HEK293 (cell line): ENCODE data around the gene RAB10.

Experiments
- CTCF ChIA-PET: fragments of 350-600 bp; formaldehyde crosslinking; extraction: SDS; loops from one replicate; lab custom pipeline; 2021; ENCODE audit warnings: antibody characterized with exemption; lab: Yijun Ruan, JAX
- POLR2A ChIA-PET: fragments of 300-600 bp; formaldehyde crosslinking; extraction: SDS; loops from one replicate; lab custom pipeline; 2020; ENCODE audit warnings: antibody characterized with exemption, inconsistent platforms; lab: Yijun Ruan, JAX
- H3K27ac ChIP-seq: fragments of 200-500 bp; sonication (Bioruptor generic); 2 replicates; pipeline ENCODE4 v1.5.1; 2014; ENCODE audit warnings: low read depth, low read length, control low read depth, inconsistent platforms; ENCODE audit errors: extremely low read depth
- H3K36me3 ChIP-seq, 2 experiments: fragments of 200-500 bp in 1 of 2; sonication (Bioruptor generic) in 1 of 2; 1 replicate in 1 of 2; 2 replicates in 1 of 2; pipeline ENCODE4 v1.5.1; 2014 to 2017; ENCODE audit warnings: inconsistent platforms in 2 of 2, low read length in 2 of 2; ENCODE audit not compliant: control insufficient read depth in 2 of 2, insufficient read depth in 1 of 2
- H3K4me1 ChIP-seq: fragments of 200-500 bp; sonication (Bioruptor generic); 2 replicates; pipeline ENCODE4 v1.5.1; 2014; ENCODE audit warnings: mild to moderate bottlenecking, low read length, inconsistent platforms; ENCODE audit not compliant: control insufficient read depth, insufficient read depth
- H3K4me3 ChIP-seq: 2 replicates; pipeline ENCODE4 v1.5.1; 2011; ENCODE audit warnings: low read depth, mild to moderate bottlenecking, control low read depth, low read length, moderate library complexity
- H3K9me3 ChIP-seq: fragments of 200-500 bp; sonication (Bioruptor generic); 2 replicates; pipeline ENCODE4 v1.5.1; 2014; ENCODE audit warnings: low read depth, low read length, inconsistent platforms; ENCODE audit not compliant: control insufficient read depth, insufficient read depth
- GLIS1 ChIP-seq: fragments of 450-650 bp; formaldehyde crosslinking; IDR thresholded peaks from 2 replicates; pipeline ENCODE4 v1.5.1; 2016; ENCODE audit warnings: missing biosample characterization, missing genetic modification characterization
- HOXC10 ChIP-seq: sonication (generic); formaldehyde crosslinking; IDR thresholded peaks from 2 replicates; pipeline ENCODE4 v1.8.1; 2023; ENCODE audit warnings: mild to moderate bottlenecking, missing genetic modification reagents
- RBAK ChIP-seq: fragments of 450-650 bp; formaldehyde crosslinking; IDR thresholded peaks from 2 replicates; pipeline ENCODE4 v1.5.1; 2016; ENCODE audit warnings: missing biosample characterization, missing genetic modification characterization
- SP3 ChIP-seq: fragments of 450-650 bp; formaldehyde crosslinking; IDR thresholded peaks from 2 replicates; pipeline ENCODE4 v1.5.1; 2016; ENCODE audit warnings: missing biosample characterization, missing genetic modification characterization
- ZFP41 ChIP-seq: fragments of 450-650 bp; formaldehyde crosslinking; IDR thresholded peaks from 2 replicates; pipeline ENCODE4 v1.5.1; 2016; ENCODE audit warnings: missing biosample characterization, missing genetic modification characterization, borderline replicate concordance
- ZNF302 ChIP-seq: fragments of 450-650 bp; formaldehyde crosslinking; IDR thresholded peaks from 2 replicates; pipeline ENCODE4 v1.5.1; 2016; ENCODE audit warnings: missing biosample characterization, missing genetic modification characterization, low read depth
- ZNF473 ChIP-seq: fragments of 450-650 bp; formaldehyde crosslinking; IDR thresholded peaks from 2 replicates; pipeline ENCODE4 v1.5.1; 2017; ENCODE audit warnings: missing biosample characterization, missing genetic modification characterization
- ZNF654 ChIP-seq: fragments of 450-650 bp; formaldehyde crosslinking; IDR thresholded peaks from 2 replicates; pipeline ENCODE4 v1.5.1; 2016; ENCODE audit warnings: low read depth, missing biosample characterization, missing genetic modification characterization
- ZNF776 ChIP-seq: fragments of 450-650 bp; formaldehyde crosslinking; IDR thresholded peaks from 2 replicates; pipeline ENCODE4 v1.5.0; 2017; ENCODE audit warnings: missing biosample characterization, missing genetic modification characterization, borderline replicate concordance
- ZNF791 ChIP-seq: fragments of 450-650 bp; formaldehyde crosslinking; IDR thresholded peaks from 2 replicates; pipeline ENCODE4 v1.5.1; 2016; ENCODE audit warnings: missing biosample characterization, missing genetic modification characterization
- TF ChIP-seq, protein P1 (sequence below): fragments of 450-650 bp; formaldehyde crosslinking; IDR thresholded peaks from 2 replicates; pipeline ENCODE4 v1.5.1; 2016; ENCODE audit warnings: missing biosample characterization, missing genetic modification characterization
- TF ChIP-seq, protein P2 (sequence below): fragments of 450-650 bp; formaldehyde crosslinking; IDR thresholded peaks from 2 replicates; pipeline ENCODE4 v1.5.1; 2016; ENCODE audit warnings: missing biosample characterization, missing genetic modification characterization
- TF ChIP-seq, protein P3 (sequence below): fragments of 450-650 bp; formaldehyde crosslinking; optimal IDR thresholded peaks from 2 replicates; pipeline ENCODE3; 2016; ENCODE audit warnings: missing biosample characterization, mild to moderate bottlenecking, missing genetic modification characterization
- TF ChIP-seq, protein P4 (sequence below): fragments of 450-650 bp; formaldehyde crosslinking; IDR thresholded peaks from 2 replicates; pipeline ENCODE4 v1.5.1; 2016; ENCODE audit warnings: missing biosample characterization, missing genetic modification characterization

Gene RAB10

DNA sequence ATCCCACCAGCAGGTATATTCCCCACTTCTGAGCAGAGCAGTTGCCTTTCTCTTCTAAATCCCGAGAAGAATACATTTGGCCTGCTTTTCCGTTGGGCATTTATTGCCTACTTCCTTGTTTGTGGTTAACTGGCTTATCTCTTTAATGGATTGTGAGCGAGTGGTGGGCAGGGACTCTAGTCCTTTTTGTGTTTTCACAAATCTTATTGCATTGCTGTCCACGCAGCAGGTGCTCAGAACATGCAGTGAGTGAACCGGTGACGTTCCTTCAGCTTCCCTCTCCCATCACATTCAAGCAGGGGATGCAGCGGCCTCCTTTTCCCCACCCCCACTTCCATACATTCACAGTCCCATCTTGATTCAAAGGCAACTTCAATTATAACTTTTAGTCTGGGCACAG, 110.1 kb downstream of the RAB10 start (continued):
- TF ChIP-seq ZNF776 (tag by site-specific recombination) (no peak), ZNF473 (tag by site-specific recombination) (no peak), ZNF791 (no peak)
- TF ChIP-seq, protein P1, sequence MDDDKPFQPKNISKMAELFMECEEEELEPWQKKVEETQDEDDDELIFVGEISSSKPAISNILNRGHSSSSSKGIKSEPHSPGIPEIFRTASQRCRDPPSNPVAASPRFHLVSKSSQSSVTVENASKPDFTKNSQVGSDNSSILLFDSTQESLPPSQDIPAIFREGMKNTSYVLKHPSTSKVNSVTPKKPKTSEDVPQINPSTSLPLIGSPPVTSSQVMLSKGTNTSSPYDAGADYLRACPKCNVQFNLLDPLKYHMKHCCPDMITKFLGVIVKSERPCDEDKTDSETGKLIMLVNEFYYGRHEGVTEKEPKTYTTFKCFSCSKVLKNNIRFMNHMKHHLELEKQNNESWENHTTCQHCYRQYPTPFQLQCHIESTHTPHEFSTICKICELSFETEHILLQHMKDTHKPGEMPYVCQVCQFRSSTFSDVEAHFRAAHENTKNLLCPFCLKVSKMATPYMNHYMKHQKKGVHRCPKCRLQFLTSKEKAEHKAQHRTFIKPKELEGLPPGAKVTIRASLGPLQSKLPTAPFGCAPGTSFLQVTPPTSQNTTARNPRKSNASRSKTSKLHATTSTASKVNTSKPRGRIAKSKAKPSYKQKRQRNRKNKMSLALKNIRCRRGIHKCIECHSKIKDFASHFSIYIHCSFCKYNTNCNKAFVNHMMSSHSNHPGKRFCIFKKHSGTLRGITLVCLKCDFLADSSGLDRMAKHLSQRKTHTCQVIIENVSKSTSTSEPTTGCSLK (tag by site-specific recombination) = no peak
- TF ChIP-seq, all 188 proteins: peak for 12

DNA sequence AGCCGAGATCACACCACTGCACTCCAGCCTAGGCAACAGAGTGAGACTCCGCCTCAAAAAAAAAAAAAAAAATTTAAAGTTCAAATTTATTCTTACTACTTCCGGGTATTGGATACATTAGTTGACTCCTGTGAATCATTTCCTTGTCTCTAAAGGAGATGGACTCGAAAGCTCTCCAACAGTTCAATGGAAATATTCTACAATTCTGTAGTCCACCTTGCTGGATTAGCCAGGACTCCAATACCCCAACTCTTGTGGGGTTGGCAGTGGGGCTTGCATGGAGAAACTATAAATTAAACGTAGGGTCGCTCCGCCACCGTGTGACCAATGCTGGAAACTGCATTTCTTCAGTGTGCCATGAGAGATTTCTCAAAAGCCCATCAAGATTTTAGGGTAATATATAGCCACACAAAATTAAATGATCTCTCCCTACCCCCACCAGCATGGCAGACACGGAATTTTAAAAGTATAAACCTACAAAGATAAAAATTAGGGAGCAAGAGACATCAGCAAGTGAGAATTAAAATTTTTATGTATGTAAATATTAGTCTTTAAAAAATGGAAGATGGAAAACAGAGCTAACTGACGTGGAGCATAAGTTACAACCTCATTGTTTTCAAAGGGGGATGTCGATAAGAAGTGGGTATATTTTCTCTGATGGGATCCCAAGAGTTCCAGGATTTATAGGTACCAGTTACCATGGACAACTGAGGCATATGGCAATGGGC, 111.2 kb downstream of the RAB10 start:
- Histone ChIP-seq H3K4me3 (no peak overlapping the region), H3K9me3 (no peaks in the 10 kb centered on the region), H3K27ac (no peak overlapping the region), H3K4me1 (0 out of 2 replicates have a peak, but pooled peaks cover 5% of the 10 kb centered on the region), H3K36me3 (no peaks in the 10 kb centered on the region)
- TF ChIP-seq ZNF302 (tag by site-specific recombination) (no peak), GLIS1 (tag by site-specific recombination) (no peak), HOXC10 (CRISPR knock-in tag) (no peak), SP3 (0 out of 2 replicates have a peak, but pooled peaks have one; percentile 17), ZFP41 (tag by site-specific recombination) (no peak), ZNF654 (tag by site-specific recombination) (peak; percentile 77), RBAK (no peak)
- TF ChIP-seq, protein P2, sequence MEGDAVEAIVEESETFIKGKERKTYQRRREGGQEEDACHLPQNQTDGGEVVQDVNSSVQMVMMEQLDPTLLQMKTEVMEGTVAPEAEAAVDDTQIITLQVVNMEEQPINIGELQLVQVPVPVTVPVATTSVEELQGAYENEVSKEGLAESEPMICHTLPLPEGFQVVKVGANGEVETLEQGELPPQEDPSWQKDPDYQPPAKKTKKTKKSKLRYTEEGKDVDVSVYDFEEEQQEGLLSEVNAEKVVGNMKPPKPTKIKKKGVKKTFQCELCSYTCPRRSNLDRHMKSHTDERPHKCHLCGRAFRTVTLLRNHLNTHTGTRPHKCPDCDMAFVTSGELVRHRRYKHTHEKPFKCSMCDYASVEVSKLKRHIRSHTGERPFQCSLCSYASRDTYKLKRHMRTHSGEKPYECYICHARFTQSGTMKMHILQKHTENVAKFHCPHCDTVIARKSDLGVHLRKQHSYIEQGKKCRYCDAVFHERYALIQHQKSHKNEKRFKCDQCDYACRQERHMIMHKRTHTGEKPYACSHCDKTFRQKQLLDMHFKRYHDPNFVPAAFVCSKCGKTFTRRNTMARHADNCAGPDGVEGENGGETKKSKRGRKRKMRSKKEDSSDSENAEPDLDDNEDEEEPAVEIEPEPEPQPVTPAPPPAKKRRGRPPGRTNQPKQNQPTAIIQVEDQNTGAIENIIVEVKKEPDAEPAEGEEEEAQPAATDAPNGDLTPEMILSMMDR = no peak
- TF ChIP-seq, protein P3, sequence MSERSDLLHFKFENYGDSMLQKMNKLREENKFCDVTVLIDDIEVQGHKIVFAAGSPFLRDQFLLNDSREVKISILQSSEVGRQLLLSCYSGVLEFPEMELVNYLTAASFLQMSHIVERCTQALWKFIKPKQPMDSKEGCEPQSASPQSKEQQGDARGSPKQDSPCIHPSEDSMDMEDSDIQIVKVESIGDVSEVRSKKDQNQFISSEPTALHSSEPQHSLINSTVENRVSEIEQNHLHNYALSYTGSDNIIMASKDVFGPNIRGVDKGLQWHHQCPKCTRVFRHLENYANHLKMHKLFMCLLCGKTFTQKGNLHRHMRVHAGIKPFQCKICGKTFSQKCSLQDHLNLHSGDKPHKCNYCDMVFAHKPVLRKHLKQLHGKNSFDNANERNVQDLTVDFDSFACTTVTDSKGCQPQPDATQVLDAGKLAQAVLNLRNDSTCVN (tag by site-specific recombination) = no peak
- TF ChIP-seq, protein P4, sequence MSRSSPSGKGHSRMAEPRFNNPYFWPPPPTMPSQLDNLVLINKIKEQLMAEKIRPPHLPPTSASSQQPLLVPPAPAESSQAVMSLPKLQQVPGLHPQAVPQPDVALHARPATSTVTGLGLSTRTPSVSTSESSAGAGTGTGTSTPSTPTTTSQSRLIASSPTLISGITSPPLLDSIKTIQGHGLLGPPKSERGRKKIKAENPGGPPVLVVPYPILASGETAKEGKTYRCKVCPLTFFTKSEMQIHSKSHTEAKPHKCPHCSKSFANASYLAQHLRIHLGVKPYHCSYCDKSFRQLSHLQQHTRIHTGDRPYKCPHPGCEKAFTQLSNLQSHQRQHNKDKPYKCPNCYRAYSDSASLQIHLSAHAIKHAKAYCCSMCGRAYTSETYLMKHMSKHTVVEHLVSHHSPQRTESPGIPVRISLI (tag by site-specific recombination) = peak; percentile 64; the same call in 1 of the 2 replicates
- TF ChIP-seq, protein P1 (tag by site-specific recombination) = no peak
- CTCF ChIA-PET = interaction anchor here (0.5 to 5.4 kb wide), 40 partner anchors 9 to 538 kb away, joined by 3 to 70 read pairs (median 3); partner anchors contain the start of gene KIF3C
- POLR2A ChIA-PET = no interaction called here
